Measurements from ENCODE around the gene NUP107. TPM values are rescaled to one million over a fixed set of nuclear protein-coding genes. Genes with fewer than 3 reads are reported as not detected.

Gene NUP107
- total RNA-seq, 6 experiments from 2014 or later, result 9.6 to 17.7 (median 11.9) TPM

DNA sequence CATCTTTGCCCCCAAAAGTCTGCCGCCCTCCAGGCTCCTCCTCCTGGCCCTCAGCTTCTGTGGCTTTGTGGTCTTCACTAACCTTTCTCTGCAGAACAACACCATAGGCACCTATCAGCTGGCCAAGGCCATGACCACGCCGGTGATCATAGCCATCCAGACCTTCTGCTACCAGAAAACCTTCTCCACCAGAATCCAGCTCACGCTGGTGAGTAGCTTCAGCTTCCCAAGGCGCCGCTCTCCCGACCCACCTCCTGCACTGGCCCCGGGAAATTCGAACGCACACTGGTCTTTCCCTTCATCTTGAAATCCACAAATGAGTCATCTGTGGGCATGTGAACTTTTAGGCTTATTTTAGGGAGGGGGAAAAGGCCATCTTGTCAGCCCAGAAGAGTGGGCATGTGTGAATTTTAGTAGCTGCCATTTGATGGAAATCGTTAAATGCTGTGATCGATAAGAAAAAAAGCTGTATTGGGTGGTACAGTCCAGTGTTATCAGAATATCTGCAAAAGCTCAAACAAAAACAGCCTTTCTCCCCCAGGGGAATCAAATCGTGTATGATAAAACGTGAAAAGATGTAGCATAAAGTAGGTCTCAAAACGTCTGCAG, 59.9 kb downstream of the NUP107 start:
- Histone ChIP-seq H3K27me3 (no peaks in the 10 kb centered on the region), H3K36me3 (peaks cover 0 to 4% (median 0%) of the 10 kb centered on the region in 4 donors), H3K4me1 (peaks cover 0 to 14% (median 6%) of the 10 kb centered on the region in 4 donors), H3K27ac (peak overlapping the region; percentile 28 to 80 (median 66)), H3K9me3 (no peaks in the 10 kb centered on the region), H3K4me3 (peak overlapping the region; percentile 76 to 84 (median 80))
- DNase-seq (peak; percentile 67 to 76 (median 71)), ATAC-seq (peak; percentile 65 to 70 (median 68))
- intact Hi-C loops (cut with DNase I), result no loop called here
- under 1% methylated on average over 15 of the region's 15 CpGs for WGBS (ENCODE audit: insufficient coverage, low coverage, low lambda C conversion rate, missing lambda C conversion rate)
- no peak for TF ChIP-seq POLR2A (IDR thresholded peaks at IDR 0.05)
- TF ChIP-seq, protein P1, sequence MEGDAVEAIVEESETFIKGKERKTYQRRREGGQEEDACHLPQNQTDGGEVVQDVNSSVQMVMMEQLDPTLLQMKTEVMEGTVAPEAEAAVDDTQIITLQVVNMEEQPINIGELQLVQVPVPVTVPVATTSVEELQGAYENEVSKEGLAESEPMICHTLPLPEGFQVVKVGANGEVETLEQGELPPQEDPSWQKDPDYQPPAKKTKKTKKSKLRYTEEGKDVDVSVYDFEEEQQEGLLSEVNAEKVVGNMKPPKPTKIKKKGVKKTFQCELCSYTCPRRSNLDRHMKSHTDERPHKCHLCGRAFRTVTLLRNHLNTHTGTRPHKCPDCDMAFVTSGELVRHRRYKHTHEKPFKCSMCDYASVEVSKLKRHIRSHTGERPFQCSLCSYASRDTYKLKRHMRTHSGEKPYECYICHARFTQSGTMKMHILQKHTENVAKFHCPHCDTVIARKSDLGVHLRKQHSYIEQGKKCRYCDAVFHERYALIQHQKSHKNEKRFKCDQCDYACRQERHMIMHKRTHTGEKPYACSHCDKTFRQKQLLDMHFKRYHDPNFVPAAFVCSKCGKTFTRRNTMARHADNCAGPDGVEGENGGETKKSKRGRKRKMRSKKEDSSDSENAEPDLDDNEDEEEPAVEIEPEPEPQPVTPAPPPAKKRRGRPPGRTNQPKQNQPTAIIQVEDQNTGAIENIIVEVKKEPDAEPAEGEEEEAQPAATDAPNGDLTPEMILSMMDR (IDR thresholded peaks at IDR 0.05), result no peak

DNA sequence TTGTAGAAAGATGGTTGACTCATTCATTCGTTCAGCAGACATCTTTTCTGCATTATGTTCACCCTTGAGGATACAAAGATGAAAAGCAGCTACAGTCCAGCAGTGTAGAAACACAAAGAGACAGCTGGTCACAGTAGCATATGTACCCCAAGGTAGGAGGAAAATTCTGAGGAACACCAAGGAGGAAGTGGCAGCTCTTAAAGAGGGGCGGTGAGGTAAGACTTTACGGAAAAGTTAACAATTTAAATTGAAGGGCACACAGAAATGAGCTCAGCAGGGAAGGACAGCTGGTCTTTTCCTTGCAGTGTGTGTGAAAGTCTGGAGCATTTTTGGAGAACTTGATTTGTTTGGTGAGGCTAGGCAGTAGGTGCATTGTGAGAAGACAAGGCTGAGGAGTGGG, 62.7 kb downstream of the NUP107 start:
- Histone ChIP-seq H3K4me3 (no peak overlapping the region), H3K27ac (no peak overlapping the region), H3K36me3 (peaks cover 0 to 15% (median 2%) of the 10 kb centered on the region in 4 donors), H3K9me3 (no peaks in the 10 kb centered on the region), H3K4me1 (peaks cover 0 to 14% (median 6%) of the 10 kb centered on the region in 4 donors), H3K27me3 (no peaks in the 10 kb centered on the region)
- no peak for ATAC-seq
- 97% methylated on average over 3 of the region's 3 CpGs for WGBS (ENCODE audit: insufficient coverage, low coverage, low lambda C conversion rate, missing lambda C conversion rate)
- intact Hi-C loops (cut with DNase I), result no loop called here
- no peak for DNase-seq
- no peak for TF ChIP-seq POLR2A (IDR thresholded peaks at IDR 0.05)
- TF ChIP-seq, protein P1 (IDR thresholded peaks at IDR 0.05), result no peak

GRCh38 chr12:68749861-68750260, 63.1 kb downstream of the NUP107 start:
- Histone ChIP-seq H3K9me3 (no peaks in the 10 kb centered on the region), H3K27me3 (no peaks in the 10 kb centered on the region), H3K4me1 (peaks cover 0 to 14% (median 6%) of the 10 kb centered on the region in 4 donors), H3K36me3 (peaks cover 0 to 15% (median 2%) of the 10 kb centered on the region in 4 donors), H3K4me3 (no peak overlapping the region), H3K27ac (no peak overlapping the region)
- ATAC-seq, result no peak
- no peak for DNase-seq
- WGBS (ENCODE audit: insufficient coverage, low coverage, low lambda C conversion rate, missing lambda C conversion rate), result 71% methylated on average over 4 of the region's 4 CpGs
- intact Hi-C loops (cut with DNase I), result no loop called here
- TF ChIP-seq, protein P1 (IDR thresholded peaks at IDR 0.05), result no peak
- TF ChIP-seq POLR2A (IDR thresholded peaks at IDR 0.05), result no peak

GRCh38 chr12:68750506-68750905, 63.7 kb downstream of the NUP107 start:
- H3K9me3 ChIP-seq, result no peaks in the 10 kb centered on the region
- no peaks in the 10 kb centered on the region for H3K27me3 ChIP-seq
- TF ChIP-seq, protein P1 (IDR thresholded peaks at IDR 0.05), result no peak
- TF ChIP-seq POLR2A (IDR thresholded peaks at IDR 0.05), result no peak
- ATAC-seq (no peak), DNase-seq (no peak)
- intact Hi-C loops (cut with DNase I), result no loop called here
- 83% methylated on average over 2 of the region's 4 CpGs for WGBS (ENCODE audit: insufficient coverage, low coverage, low lambda C conversion rate, missing lambda C conversion rate)
- peaks cover 0 to 21% (median 2%) of the 10 kb centered on the region in 4 donors for H3K36me3 ChIP-seq
- H3K4me1 ChIP-seq, result peaks cover 0 to 14% (median 6%) of the 10 kb centered on the region in 4 donors
- no peak overlapping the region for H3K4me3 ChIP-seq
- no peak overlapping the region for H3K27ac ChIP-seq

Measured in right lobe of liver (tissue), 6 donors.